ENCODE results near the gene RASGEF1C. TPM values are rescaled to one million over a fixed set of nuclear protein-coding genes. Genes with fewer than 3 reads are reported as not detected.

The RASGEF1C gene
- polyA plus RNA-seq, 3 donors = not detected

GRCh38 chr5:180213256-180213600 is 4.2 kb upstream of the RASGEF1C start:
- Mint-ChIP-seq H3K4me1 (peaks cover 6% of the 10 kb centered on the region), H3K9me3 (peaks cover 6 to 39% (median 27%) of the 10 kb centered on the region in 7 donors), H3K27ac (no peak overlapping the region), H3K4me3 (no peak overlapping the region), H3K36me3 (peaks cover 3% of the 10 kb centered on the region in 2 donors), H3K27me3 (ENCODE audit: low read depth in 3 of 3) (peaks cover 12 to 38% (median 22%) of the 10 kb centered on the region in 3 donors)
- Histone ChIP-seq H4K20me1 (ENCODE audit: insufficient read depth, low read length) (no peaks in the 10 kb centered on the region), H3K4me1 (ENCODE audit: control insufficient read depth in 1 of 2, insufficient read depth in 2 of 2, low read length in 2 of 2) (peaks cover 4 to 10% of the 10 kb centered on the region in 2 donors), H3K27ac (ENCODE audit: low read depth in 1 of 2, low read length in 2 of 2) (no peak overlapping the region), H3K27me3 (ENCODE audit: control insufficient read depth in 2 of 2, insufficient read depth in 2 of 2, low read length in 2 of 2) (peaks cover 4 to 12% of the 10 kb centered on the region in 2 donors), H3K4me3 (replicated peaks in 1 of 3; ENCODE audit: low read depth in 2 of 3, low read length in 3 of 3) (no peak overlapping the region), H3K79me2 (ENCODE audit: insufficient read depth, low read length) (no peaks in the 10 kb centered on the region), H3K4me2 (replicated peaks; ENCODE audit: extremely low read depth, low read length, poor library complexity, severe bottlenecking) (no peak overlapping the region), H3K9me3 (replicated peaks in 1 of 2; ENCODE audit: control insufficient read depth in 1 of 2, insufficient read depth in 1 of 2, low read length in 2 of 2) (peaks cover 11 to 23% of the 10 kb centered on the region in 2 donors), H3K9ac (ENCODE audit: insufficient read depth, low read length, poor library complexity, severe bottlenecking) (no peak overlapping the region), H2AFZ (ENCODE audit: insufficient read depth, low read depth, low read length, poor library complexity, severe bottlenecking) (no peak overlapping the region), H3K36me3 (replicated peaks in 1 of 2; ENCODE audit: control insufficient read depth in 1 of 2, insufficient read depth in 2 of 2, low read length in 2 of 2) (no peaks in the 10 kb centered on the region)
- 0% methylated on average over 4 of the region's 4 CpGs for WGBS (ENCODE audit: insufficient coverage)
- no peak for DNase-seq
- no peak for TF ChIP-seq CTCF (IDR thresholded peaks at IDR 0.05)
- intact Hi-C loops (cut with micrococcal nuclease) = loop anchor here in 1 of 2 donors (5.0 kb wide), 1 partner anchor 86 kb away; no protein-coding TSS in a partner anchor

- Mint-ChIP-seq H3K36me3 (peaks cover 5 to 7% of the 10 kb centered on the region in 2 donors), H3K4me1 (peaks cover 8% of the 10 kb centered on the region), H3K27me3 (ENCODE audit: low read depth in 3 of 3) (peaks cover 19 to 44% (median 27%) of the 10 kb centered on the region in 3 donors), H3K9me3 (peaks cover 6 to 37% (median 27%) of the 10 kb centered on the region in 7 donors), H3K4me3 (peak overlapping the region in 1 of 2 donors; percentile 57), H3K27ac (peak overlapping the region in 1 of 7 donors; percentile 13)
- intact Hi-C loops (cut with micrococcal nuclease) = loop anchor here in 1 of 2 donors (5.0 kb wide), 1 partner anchor 85 kb away; no protein-coding TSS in a partner anchor
- H3K4me3 ChIP-seq (replicated peaks in 1 of 3; ENCODE audit: low read depth in 2 of 3, low read length in 3 of 3) = no peak overlapping the region
- no peak for DNase-seq
- peaks cover 5 to 18% of the 10 kb centered on the region in 2 donors for H3K27me3 ChIP-seq (ENCODE audit: control insufficient read depth in 2 of 2, insufficient read depth in 2 of 2, low read length in 2 of 2)
- no peaks in the 10 kb centered on the region for H3K36me3 ChIP-seq (replicated peaks in 1 of 2; ENCODE audit: control insufficient read depth in 1 of 2, insufficient read depth in 2 of 2, low read length in 2 of 2)
- H4K20me1 ChIP-seq (ENCODE audit: insufficient read depth, low read length) = no peaks in the 10 kb centered on the region
- 37% methylated on average over 19 of the region's 19 CpGs for WGBS (ENCODE audit: insufficient coverage)
- H2AFZ ChIP-seq (ENCODE audit: insufficient read depth, low read depth, low read length, poor library complexity, severe bottlenecking) = no peak overlapping the region
- peaks cover 11 to 23% of the 10 kb centered on the region in 2 donors for H3K9me3 ChIP-seq (replicated peaks in 1 of 2; ENCODE audit: control insufficient read depth in 1 of 2, insufficient read depth in 1 of 2, low read length in 2 of 2)
- peaks cover 5 to 10% of the 10 kb centered on the region in 2 donors for H3K4me1 ChIP-seq (ENCODE audit: control insufficient read depth in 1 of 2, insufficient read depth in 2 of 2, low read length in 2 of 2)
- no peak overlapping the region for H3K9ac ChIP-seq (ENCODE audit: insufficient read depth, low read length, poor library complexity, severe bottlenecking)
- H3K79me2 ChIP-seq (ENCODE audit: insufficient read depth, low read length) = no peaks in the 10 kb centered on the region
- TF ChIP-seq CTCF (IDR thresholded peaks at IDR 0.05) = no peak
- no peak overlapping the region for H3K4me2 ChIP-seq (replicated peaks; ENCODE audit: extremely low read depth, low read length, poor library complexity, severe bottlenecking)
- H3K27ac ChIP-seq (ENCODE audit: low read depth in 1 of 2, low read length in 2 of 2) = no peak overlapping the region
These were observed 3.6 kb upstream of the RASGEF1C start for GRCh38 chr5:180212363-180213255.
